K562 (cell line): Measurements from ENCODE around the gene ANO2.

ENCODE experiments used
- BACH1 ChIP-seq: fragments of 200-800 bp; sonication (Bioruptor generic); IDR thresholded peaks from 2 replicates; pipeline ENCODE4 v1.6.1; 2016; ENCODE audit warnings: missing genetic modification characterization, missing compliant biosample characterization
- EP300 ChIP-seq: IDR thresholded peaks from 2 replicates; pipeline ENCODE4 v1.6.1; 2012; ENCODE audit warnings: low read length, improper control_type of control experiment
- ETV6 ChIP-seq, 3 experiments: fragments of 150-350 bp in 1 of 3; sonication (generic) in 1 of 3; formaldehyde crosslinking in 1 of 3; IDR thresholded peaks; 2 replicates each; pipeline versions ENCODE4 v1.6.1 to v1.8.0; 2014 to 2022; ENCODE audit warnings: borderline replicate concordance in 2 of 3, low read depth in 2 of 3, antibody characterized with exemption in 1 of 3, low read length in 1 of 3, mild to moderate bottlenecking in 1 of 3, missing genetic modification reagents in 1 of 3
- GABPA ChIP-seq: fragments of 200-800 bp; sonication (Bioruptor generic); conservative IDR thresholded peaks from 2 replicates; pipeline ENCODE4 v1.6.1; 2016; ENCODE audit warnings: low read depth, missing genetic modification characterization, missing compliant biosample characterization
- HNRNPUL1 ChIP-seq: fragments of 200-400 bp; formaldehyde crosslinking; IDR thresholded peaks from 2 replicates; pipeline ENCODE4 v1.6.1; 2017; ENCODE audit warnings: low read length
- KDM2B ChIP-seq: fragments of 250-450 bp; sonication (Bioruptor Pico); IDR thresholded peaks from 2 replicates; pipeline ENCODE4 v1.8.0; 2021; ENCODE audit warnings: mild to moderate bottlenecking, moderate library complexity
- MYC ChIP-seq, 2 experiments: fragments of 250-450 bp in 1 of 2; sonication (Bioruptor Pico) in 1 of 2; IDR thresholded peaks; 2 replicates each; pipeline versions ENCODE4 v1.5.1 to v1.6.1; 2012 to 2021; ENCODE audit warnings: low read depth in 2 of 2, borderline replicate concordance in 1 of 2, improper control_type of control experiment in 1 of 2, low read length in 1 of 2, mild to moderate bottlenecking in 1 of 2, moderate library complexity in 1 of 2
- POLR2A ChIP-seq: fragments of 450-650 bp; conservative IDR thresholded peaks from 2 replicates; pipeline ENCODE4 v1.6.1; 2016
- RAD21 ChIP-seq, 2 experiments: fragments of 250-450 bp in 1 of 2; fragments of 450-650 bp in 1 of 2; sonication (Bioruptor Pico) in 1 of 2; formaldehyde crosslinking in 1 of 2; IDR thresholded peaks in 1 of 2; conservative IDR thresholded peaks in 1 of 2; 2 replicates each; pipeline versions ENCODE4 v1.4.0 to v1.8.0; 2020 to 2022; ENCODE audit warnings: mild to moderate bottlenecking in 2 of 2, moderate library complexity in 1 of 2
- RAD51 ChIP-seq: fragments of 450-650 bp; IDR thresholded peaks from 2 replicates; pipeline ENCODE4 v1.7.1; 2016; ENCODE audit warnings: low read depth, mild to moderate bottlenecking, borderline replicate concordance
- ZNF644 ChIP-seq: fragments of 200-800 bp; sonication (Bioruptor generic); IDR thresholded peaks from 2 replicates; pipeline ENCODE4 v1.6.1; 2016; ENCODE audit warnings: low read depth, missing genetic modification characterization, missing compliant biosample characterization

DNA sequence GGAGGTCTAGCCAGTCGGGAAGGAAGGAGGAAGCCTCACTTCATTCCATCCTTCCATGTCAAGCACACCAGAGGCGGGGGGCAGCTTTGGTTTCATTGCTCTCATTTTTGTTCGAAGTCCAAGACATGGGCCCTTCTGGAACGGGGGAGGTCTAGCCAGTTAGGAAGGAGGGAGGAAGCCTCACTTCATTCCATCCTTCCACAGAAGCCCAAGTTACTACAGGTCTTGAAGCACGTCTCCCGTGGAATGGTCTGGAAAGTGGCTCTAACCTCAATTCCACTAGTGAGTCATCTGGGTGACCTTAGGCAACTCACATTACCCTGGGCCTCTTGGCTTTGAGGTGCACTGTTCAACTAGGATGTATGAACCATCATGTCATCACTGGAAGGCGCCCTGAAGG, 356.9 kb downstream of the ANO2 start:
- TF ChIP-seq MYC (IDR thresholded peaks at IDR 0.05; ENCODE audit: low read depth, low read length) (no peak), MYC (CRISPR knock-in tag; IDR thresholded peaks at IDR 0.05; ENCODE audit: borderline replicate concordance, low read depth) (no peak), EP300 (no peak), RAD21 (CRISPR knock-in tag; conservative IDR thresholded peaks at IDR 0.05 in 1 of 2, IDR thresholded peaks at IDR 0.05 in 1 of 2) (no peak), POLR2A (no peak), HNRNPUL1 (no peak), GABPA (tag) (no peak), ZNF644 (no peak), ETV6 (IDR thresholded peaks at IDR 0.05; ENCODE audit: borderline replicate concordance in 1 of 2, low read depth in 2 of 2, low read length in 1 of 2) (no peak), ETV6 (CRISPR knock-in tag; IDR thresholded peaks at IDR 0.05; ENCODE audit: borderline replicate concordance) (no peak), KDM2B (CRISPR knock-in tag) (no peak), BACH1 (no peak), RAD51 (no peak)
